CD4-positive, CD25-positive, alpha-beta regulatory T cell (primary cell): Measurements from ENCODE around the gene SUPV3L1. TPM values are rescaled to one million over a fixed set of nuclear protein-coding genes. Genes with fewer than 3 reads are reported as not detected.
"Not testable (repeated sequence)": the region's sequence is repeated elsewhere in the genome, so short reads cannot be mapped to it uniquely, and the experiment has no call there.

Source experiments
- ATAC-seq, 2 donors: fragments of 150-1000 bp; cut with Tn5 transposase; one replicate each; pipeline ENCODE4 v1.10.0; 2021; ENCODE audit warnings: low read depth in 2 of 2, moderate number of reproducible peaks in 2 of 2, moderate library complexity in 1 of 2
- DNase-seq, 3 donors: peaks; one replicate each; pipeline versions ENCODE4 v3.0.0 to v3.0.0-alpha.2; 2012 to 2022; ENCODE audit warnings: mixed read lengths in 1 of 3
- H3K27ac ChIP-seq: one replicate; pipeline ENCODE4 v1.7.0; 2013; ENCODE audit warnings: mild to moderate bottlenecking, low read length; ENCODE audit not compliant: insufficient read depth, poor library complexity, severe bottlenecking
- H3K27me3 ChIP-seq: one replicate; pipeline ENCODE4 v1.7.0; 2013; ENCODE audit warnings: low read length; ENCODE audit not compliant: control insufficient read depth, insufficient read depth
- H3K36me3 ChIP-seq: one replicate; pipeline ENCODE4 v1.7.0; 2013; ENCODE audit warnings: mild to moderate bottlenecking, low read length, moderate library complexity; ENCODE audit not compliant: control insufficient read depth, insufficient read depth
- H3K4me1 ChIP-seq: 2 replicates; pipeline ENCODE4 v1.7.0; 2013; ENCODE audit warnings: mild to moderate bottlenecking, low read length; ENCODE audit not compliant: insufficient read depth, control insufficient read depth, poor library complexity, severe bottlenecking
- H3K4me3 ChIP-seq: one replicate; pipeline ENCODE4 v1.7.0; 2013; ENCODE audit warnings: low read depth, mild to moderate bottlenecking, low read length, moderate library complexity
- H3K9me3 ChIP-seq, 2 experiments: 1 replicate in 1 of 2; 2 replicates in 1 of 2; pipeline ENCODE4 v1.7.0; 2013; ENCODE audit warnings: low read length in 2 of 2, mild to moderate bottlenecking in 1 of 2, moderate library complexity in 1 of 2; ENCODE audit not compliant: control insufficient read depth in 2 of 2
- H3K27ac Mint-ChIP-seq, 3 donors: one replicate each; pipeline ENCODE4 v1.8.0; 2020 to 2022; ENCODE audit warnings: mild to moderate bottlenecking in 3 of 3, mixed read lengths in 3 of 3, moderate library complexity in 2 of 3
- H3K27me3 Mint-ChIP-seq: one replicate; pipeline ENCODE4 v1.8.0; 2022; ENCODE audit warnings: mild to moderate bottlenecking, mixed read lengths
- H3K36me3 Mint-ChIP-seq: one replicate; pipeline ENCODE4 v1.8.0; 2020; ENCODE audit warnings: mixed read lengths
- H3K4me1 Mint-ChIP-seq, 4 donors: one replicate each; pipeline ENCODE4 v1.8.0; 2020 to 2022; ENCODE audit warnings: mixed read lengths in 4 of 4, mild to moderate bottlenecking in 1 of 4
- H3K4me3 Mint-ChIP-seq, 4 donors: one replicate each; pipeline ENCODE4 v1.8.0; 2020 to 2022; ENCODE audit warnings: mild to moderate bottlenecking in 4 of 4, mixed read lengths in 4 of 4, moderate library complexity in 3 of 4
- H3K9me3 Mint-ChIP-seq, 7 donors: one replicate each; pipeline ENCODE4 v1.8.0; 2020 to 2022; ENCODE audit warnings: mixed read lengths in 7 of 7, mild to moderate bottlenecking in 3 of 7, moderate library complexity in 2 of 7
- polyA plus RNA-seq, 4 donors: library from polyadenylated mRNA; unstranded; fragments of 300-500 nt; fragmentation: Illumina TruSeq; gene quantifications; one replicate each; pipeline ENCODE4 v1.2.3, GENCODE V29; 2021
- total RNA-seq: library from RNA; stranded (reverse); gene quantifications from one replicate; pipeline ENCODE4 v1.2.3, GENCODE V29; 2022

SUPV3L1 gene
- total RNA-seq (51.1 TPM), polyA plus RNA-seq (10 to 100 TPM in 3 of 4 donors, 1 to 10 TPM in 1; 9.8 to 27.2 (median 14.9) TPM)

DNA sequence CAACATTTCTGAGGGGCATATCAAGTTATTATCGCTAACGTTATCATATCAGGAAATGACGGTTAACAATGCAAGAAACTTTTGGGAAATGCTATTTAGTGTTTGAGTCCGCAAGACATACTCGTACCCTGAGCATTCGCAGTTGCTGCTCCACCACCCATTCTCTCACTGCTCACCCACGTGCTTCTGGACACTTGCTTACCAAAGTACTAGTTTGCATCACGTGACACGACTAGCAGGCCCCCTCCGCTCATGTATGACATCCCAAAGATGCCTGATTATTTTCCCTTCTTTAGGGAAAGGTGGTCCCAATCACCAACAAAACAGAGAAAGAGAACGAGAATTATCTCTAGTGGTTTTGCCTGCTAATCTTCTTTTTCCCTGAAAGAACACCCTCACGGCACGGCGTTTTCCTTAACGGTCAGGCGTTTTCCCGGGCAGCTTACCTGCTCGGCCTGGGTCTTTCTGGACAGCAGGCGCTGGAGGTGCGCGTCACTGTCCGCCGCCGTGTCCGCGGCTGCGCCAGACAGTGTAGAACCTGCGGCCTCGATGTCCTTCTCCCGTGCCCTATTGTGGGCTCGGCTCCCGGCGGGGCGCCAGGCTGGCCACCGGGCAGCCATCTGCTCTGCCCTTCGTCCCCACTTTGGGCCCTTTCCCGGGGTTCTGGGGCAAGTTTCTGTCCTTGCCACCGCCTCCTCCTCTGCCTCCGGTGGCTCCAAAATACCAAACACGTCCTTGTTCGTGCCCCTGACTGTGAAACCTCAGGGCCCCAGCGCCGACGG lies at the start of gene SUPV3L1:
SUPV3L1 (plus strand) TSS at position 492 of the 782 bp plus-strand sequence; CDS start at position 550, 58 bp downstream.
- Histone ChIP-seq H3K27ac (peak within 1 kb of the TSS; percentile 95), H3K4me1 (peaks cover 26% of the 10 kb centered on the region), H3K36me3 (peaks cover 12% of the 10 kb centered on the region), H3K4me3 (peak within 1 kb of the TSS; percentile 97), H3K9me3 (no peaks in the 10 kb centered on the region), H3K27me3 (no peaks in the 10 kb centered on the region)
- Mint-ChIP-seq H3K36me3 (peaks cover 12% of the 10 kb centered on the region), H3K27me3 (no peaks in the 10 kb centered on the region), H3K4me1 (peaks cover 28 to 53% (median 35%) of the 10 kb centered on the region in 4 donors), H3K9me3 (no peaks in the 10 kb centered on the region), H3K27ac (peak within 1 kb of the TSS; percentile 100), H3K4me3 (peak within 1 kb of the TSS; percentile 93 to 99 (median 98))
- ATAC-seq (peak; percentile 85 to 88), DNase-seq (peak; percentile 77 to 95 (median 89))

DNA sequence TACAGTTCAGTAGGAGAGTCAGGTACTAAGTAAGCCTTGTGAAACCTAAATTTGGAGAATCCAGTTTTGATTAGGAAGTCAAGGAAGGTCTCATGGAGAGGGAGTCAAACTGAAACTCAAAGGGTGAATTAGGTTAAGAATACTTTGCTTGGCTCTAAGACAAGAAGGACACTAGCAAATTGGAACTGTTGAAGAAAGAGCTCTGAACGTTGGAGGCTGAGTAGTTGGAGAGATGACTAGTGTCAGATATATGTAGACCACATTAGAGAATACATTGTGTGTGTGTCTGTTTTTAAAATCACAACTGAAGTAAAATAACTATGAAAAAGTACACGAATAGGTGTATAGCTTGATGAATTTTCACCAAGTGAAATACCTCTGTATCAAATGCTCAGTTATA lies 49.8 kb upstream of the SUPV3L1 start:
- DNase-seq (no peak), ATAC-seq (no peak)
- Histone ChIP-seq H3K4me1 (peaks cover 43% of the 10 kb centered on the region), H3K27me3 (no peaks in the 10 kb centered on the region), H3K27ac (no peak overlapping the region), H3K4me3 (no peak overlapping the region), H3K36me3 (peaks cover 18% of the 10 kb centered on the region), H3K9me3 (no peaks in the 10 kb centered on the region)
- H3K4me3 Mint-ChIP-seq, result peak overlapping the region in 2 of 4 donors; percentile 8 to 55
- H3K36me3 Mint-ChIP-seq, result peaks cover 17% of the 10 kb centered on the region
- H3K27me3 Mint-ChIP-seq, result no peaks in the 10 kb centered on the region
- peaks cover 34 to 62% (median 36%) of the 10 kb centered on the region in 4 donors for H3K4me1 Mint-ChIP-seq
- H3K9me3 Mint-ChIP-seq, result no peaks in the 10 kb centered on the region
- peak overlapping the region in 2 of 3 donors; percentile 15 to 25 for H3K27ac Mint-ChIP-seq

DNA sequence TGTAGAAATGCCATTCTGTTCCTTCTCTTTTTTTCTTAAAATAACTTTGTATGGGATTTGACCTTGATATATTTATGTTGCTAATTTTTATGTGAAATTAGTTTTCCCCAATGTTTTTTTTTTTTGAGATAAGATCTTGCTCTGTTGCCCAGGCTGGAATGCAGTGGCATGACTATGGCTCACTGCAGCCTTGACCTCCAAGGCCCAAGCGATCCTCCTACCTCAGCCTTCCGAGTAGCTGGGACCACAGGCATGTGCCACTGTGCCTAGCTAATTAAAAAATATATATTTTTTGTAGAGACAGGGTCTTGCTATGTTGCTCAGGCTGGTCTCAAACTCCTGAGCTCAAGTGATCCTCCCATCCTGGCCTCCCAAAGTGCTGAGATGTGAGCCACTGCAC lies 40.1 kb upstream of the SUPV3L1 start:
- H3K4me1 ChIP-seq, result no peaks in the 10 kb centered on the region
- H3K27me3 Mint-ChIP-seq, result no peaks in the 10 kb centered on the region
- H3K4me3 Mint-ChIP-seq, result no peak overlapping the region
- DNase-seq (no peak), ATAC-seq (no peak)
- peaks cover 26% of the 10 kb centered on the region for H3K36me3 ChIP-seq
- no peaks in the 10 kb centered on the region for H3K9me3 ChIP-seq
- H3K27ac ChIP-seq, result no peak overlapping the region
- no peaks in the 10 kb centered on the region for H3K27me3 ChIP-seq
- H3K9me3 Mint-ChIP-seq, result peaks cover 0 to 1% (median 0%) of the 10 kb centered on the region in 7 donors
- no peak overlapping the region for H3K27ac Mint-ChIP-seq
- peaks cover 39 to 52% (median 49%) of the 10 kb centered on the region in 4 donors for H3K4me1 Mint-ChIP-seq
- peaks cover 11% of the 10 kb centered on the region for H3K36me3 Mint-ChIP-seq
- H3K4me3 ChIP-seq, result no peak overlapping the region

DNA sequence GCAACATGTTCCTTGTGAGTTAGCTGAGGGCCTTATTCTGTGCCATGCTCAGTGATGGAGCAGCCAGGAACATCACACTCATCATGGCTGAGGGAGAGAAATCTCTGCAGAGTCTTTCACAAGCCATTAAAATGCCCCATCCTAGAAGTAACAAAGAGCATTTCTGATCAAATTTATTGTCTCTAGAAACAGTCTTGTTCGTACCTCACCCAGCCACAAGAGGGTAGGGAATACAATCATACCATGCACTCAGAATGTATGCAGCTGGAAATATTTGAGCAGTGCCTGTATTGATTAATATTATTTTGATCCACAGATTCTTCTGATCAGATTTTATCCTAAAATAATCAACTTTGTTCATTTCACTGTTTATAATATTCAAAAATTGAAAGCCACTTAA lies 38.7 kb upstream of the SUPV3L1 start:
- Histone ChIP-seq H3K9me3 (no peaks in the 10 kb centered on the region), H3K36me3 (peaks cover 15% of the 10 kb centered on the region), H3K4me1 (no peaks in the 10 kb centered on the region), H3K27ac (no peak overlapping the region), H3K27me3 (no peaks in the 10 kb centered on the region), H3K4me3 (no peak overlapping the region)
- Mint-ChIP-seq H3K36me3 (peaks cover 10% of the 10 kb centered on the region), H3K4me1 (peaks cover 43 to 55% (median 47%) of the 10 kb centered on the region in 4 donors), H3K27ac (peak overlapping the region in 2 of 3 donors; percentile 57 to 73), H3K4me3 (no peak overlapping the region), H3K9me3 (peaks cover 0 to 1% (median 0%) of the 10 kb centered on the region in 7 donors), H3K27me3 (no peaks in the 10 kb centered on the region)
- DNase-seq (no peak), ATAC-seq (no peak)

DNA sequence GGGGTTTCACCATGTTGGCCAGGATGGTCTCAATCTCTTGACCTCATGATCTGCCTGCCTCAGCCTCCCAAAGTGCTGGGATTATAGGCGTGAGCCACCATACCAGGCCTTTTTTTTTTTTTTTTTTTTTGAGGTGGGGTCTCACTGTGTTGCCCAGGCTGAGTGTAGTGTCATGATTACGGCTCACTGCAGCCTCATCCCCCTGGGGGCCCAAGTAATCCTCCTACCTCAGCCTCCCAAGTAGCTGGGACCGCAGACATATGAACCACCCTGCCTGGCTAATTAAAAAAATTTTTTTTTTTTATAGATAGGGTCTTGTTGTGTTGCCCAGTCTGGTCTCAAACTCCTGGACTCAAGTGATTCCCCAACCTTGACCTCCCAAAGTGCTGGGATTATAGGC lies 38.0 kb upstream of the SUPV3L1 start:
- H3K27me3 Mint-ChIP-seq, H3K36me3 ChIP-seq, H3K9me3 Mint-ChIP-seq, H3K4me1 ChIP-seq, H3K27ac ChIP-seq, H3K27ac Mint-ChIP-seq, ATAC-seq, DNase-seq, H3K36me3 Mint-ChIP-seq, H3K27me3 ChIP-seq, H3K9me3 ChIP-seq, H3K4me3 ChIP-seq: not testable (repeated sequence)
- H3K4me1 Mint-ChIP-seq, result peaks cover 51 to 63% (median 52%) of the 10 kb centered on the region in 4 donors
- H3K4me3 Mint-ChIP-seq, result peak overlapping the region in 1 of 4 donors; percentile 2

DNA sequence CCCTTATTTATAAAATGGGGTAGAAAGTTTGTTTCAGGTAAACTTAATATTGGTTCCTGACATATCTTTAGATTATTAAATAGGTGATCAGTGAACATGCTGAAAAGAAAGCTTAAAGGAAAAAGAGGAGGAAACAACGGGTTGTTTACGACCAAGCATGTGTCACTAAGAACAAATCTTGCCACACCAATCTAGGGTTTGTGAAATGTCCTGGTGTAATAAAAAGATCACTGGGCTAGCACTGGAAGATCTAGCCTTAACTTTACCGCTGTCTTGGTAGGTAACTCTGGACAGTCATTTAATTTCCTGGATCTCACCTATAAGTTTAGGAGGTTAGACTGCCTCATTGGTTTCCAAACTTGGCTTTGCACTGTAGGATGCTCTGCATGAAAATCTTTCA lies 37.1 kb upstream of the SUPV3L1 start:
- Mint-ChIP-seq H3K36me3 (peaks cover 7% of the 10 kb centered on the region), H3K9me3 (no peaks in the 10 kb centered on the region), H3K27me3 (no peaks in the 10 kb centered on the region), H3K27ac (peak overlapping the region in 2 of 3 donors; percentile 57 to 89), H3K4me3 (no peak overlapping the region), H3K4me1 (peaks cover 45 to 60% (median 52%) of the 10 kb centered on the region in 4 donors)
- Histone ChIP-seq H3K27me3 (no peaks in the 10 kb centered on the region), H3K27ac (no peak overlapping the region), H3K36me3 (peaks cover 5% of the 10 kb centered on the region), H3K4me1 (no peaks in the 10 kb centered on the region), H3K4me3 (no peak overlapping the region), H3K9me3 (no peaks in the 10 kb centered on the region)
- no peak for DNase-seq
- ATAC-seq, result no peak

DNA sequence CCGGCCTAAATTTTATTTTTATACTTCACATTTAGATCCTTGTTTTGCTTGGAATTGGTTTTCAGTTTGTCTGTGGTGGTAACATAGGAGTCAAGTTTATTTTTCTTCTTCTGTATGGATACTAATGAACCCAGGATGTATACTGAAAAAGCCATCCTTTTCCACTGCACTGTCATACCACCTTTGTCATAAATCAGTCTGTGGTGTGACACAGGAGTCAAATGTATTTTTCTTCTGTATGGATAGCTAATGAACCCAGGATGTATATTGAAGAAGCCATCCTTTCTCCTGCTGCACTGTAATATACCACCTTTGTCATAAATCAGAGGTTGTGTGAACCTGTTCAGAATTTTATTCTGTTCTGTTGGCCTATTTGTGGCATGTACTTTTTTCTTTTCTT lies 34.7 kb upstream of the SUPV3L1 start:
- Mint-ChIP-seq H3K36me3 (peaks cover 9% of the 10 kb centered on the region), H3K4me3 (no peak overlapping the region), H3K9me3 (no peaks in the 10 kb centered on the region), H3K27me3 (no peaks in the 10 kb centered on the region), H3K27ac (peak overlapping the region in 1 of 3 donors; percentile 44), H3K4me1 (peaks cover 39 to 56% (median 50%) of the 10 kb centered on the region in 4 donors)
- H3K4me1 ChIP-seq, result no peaks in the 10 kb centered on the region
- ATAC-seq (no peak), DNase-seq (no peak)
- H3K4me3 ChIP-seq, result no peak overlapping the region
- no peak overlapping the region for H3K27ac ChIP-seq
- no peaks in the 10 kb centered on the region for H3K27me3 ChIP-seq
- H3K36me3 ChIP-seq, result peaks cover 5% of the 10 kb centered on the region
- no peaks in the 10 kb centered on the region for H3K9me3 ChIP-seq
